ENCODE results near the gene CD80.
A peak's percentile ranks its signal among the peaks of the same experiment; 100 is the strongest.
"Not testable (repeated sequence)": the region's sequence is repeated elsewhere in the genome, so short reads cannot be mapped to it uniquely, and the experiment has no call there.

CD80 gene

GRCh38 chr3:119559441-119559963 is at the start of gene CD80:
Gene CD80, minus strand, starts transcription at chr3:119559614. Its CDS starts 1,886 bp downstream, at chr3:119557728.
- DNase-seq (ENCODE audit: low read depth in 2 of 2): peak in 1 of 2 donors; percentile 13

DNA sequence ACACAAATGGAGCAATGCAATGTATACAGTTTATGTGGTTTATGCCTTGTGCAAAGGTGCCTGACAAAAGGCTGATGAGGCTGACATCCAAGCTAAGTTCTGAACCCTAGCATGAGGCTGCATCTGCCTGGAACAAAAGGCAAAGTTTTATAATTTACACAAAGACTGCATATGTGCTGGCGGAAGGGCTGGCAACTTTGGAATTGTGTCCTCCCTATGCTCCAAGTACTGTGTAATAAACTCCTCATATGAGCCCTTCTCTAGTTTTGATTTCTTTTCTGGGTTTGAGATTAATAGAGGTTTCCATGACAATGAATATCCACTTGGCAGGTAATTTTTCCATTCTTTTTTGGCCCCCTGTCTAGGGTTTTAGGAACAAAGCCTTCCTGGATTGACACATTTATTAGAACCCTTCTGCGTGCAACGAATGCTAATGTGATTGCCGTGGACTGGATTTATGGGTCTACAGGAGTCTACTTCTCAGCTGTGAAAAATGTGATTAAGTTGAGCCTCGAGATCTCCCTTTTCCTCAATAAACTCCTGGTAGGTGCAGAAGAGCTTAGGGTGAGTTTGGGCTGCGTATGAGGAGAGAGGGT is 49.1 kb upstream of the CD80 start:
- no peak for DNase-seq (ENCODE audit: low read depth in 2 of 2)

DNA sequence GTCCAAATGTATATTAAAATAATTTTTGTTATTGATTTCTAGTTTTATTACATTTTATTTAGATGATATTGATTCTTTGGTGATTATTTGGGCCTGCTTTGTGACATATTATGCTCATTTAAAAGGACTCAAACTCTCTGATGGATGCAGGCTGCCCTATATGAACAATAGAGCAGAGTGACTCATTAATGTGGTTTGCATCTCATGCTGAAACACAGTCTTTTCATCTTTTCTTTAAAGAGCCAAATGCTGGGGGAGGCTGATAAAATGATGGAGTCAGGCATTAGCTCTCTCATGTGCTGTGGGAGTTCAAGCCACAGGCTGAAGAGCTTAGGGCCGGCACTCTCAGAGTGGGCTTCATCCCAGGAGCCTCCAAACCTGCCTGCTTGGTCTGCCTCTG is 45.5 kb upstream of the CD80 start:
- no peak for DNase-seq (ENCODE audit: low read depth in 2 of 2)

DNA sequence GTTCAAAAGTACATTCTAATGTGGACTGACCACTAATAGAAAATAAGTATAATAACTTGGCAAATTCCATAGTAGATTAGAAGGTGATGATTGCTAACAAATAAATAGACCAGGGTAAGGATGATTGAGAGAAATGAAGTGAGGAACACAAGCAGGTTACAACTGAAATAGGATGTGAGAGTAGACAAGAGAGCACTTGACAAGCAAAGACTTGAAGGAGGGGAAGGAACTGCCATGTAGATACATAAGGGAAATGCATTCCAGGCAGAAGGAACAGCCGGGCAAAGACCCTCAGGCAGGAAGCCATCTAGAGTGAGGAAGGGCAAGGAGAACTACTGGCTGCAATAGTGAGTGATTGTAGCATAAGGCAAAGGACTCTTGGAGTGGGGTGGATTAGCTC is 43.3 kb upstream of the CD80 start:
- DNase-seq (ENCODE audit: low read depth in 2 of 2): no peak

- DNase-seq (ENCODE audit: low read depth in 2 of 2): no peak
Measured at GRCh38 chr3:119601154-119601553, 41.7 kb upstream of the CD80 start.

DNA sequence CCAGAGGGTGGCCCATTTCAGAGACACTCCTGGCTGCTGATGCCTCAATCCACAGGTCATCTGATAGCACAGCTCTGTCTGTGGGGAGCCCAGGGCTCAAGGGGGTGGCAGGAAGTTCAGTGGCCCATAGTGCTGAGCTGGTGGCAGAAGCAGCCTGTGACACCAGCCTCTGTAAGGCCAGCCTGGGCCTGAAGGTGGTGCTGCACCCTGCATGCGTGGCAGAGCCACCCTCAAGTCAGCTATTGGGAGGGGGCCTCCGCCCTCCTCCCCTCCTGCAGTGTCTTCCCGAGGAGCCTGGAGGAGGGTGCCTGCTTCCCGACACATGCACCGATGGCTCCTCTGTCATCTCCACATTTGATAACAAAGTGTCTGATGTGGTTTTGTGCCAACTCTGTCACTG is 41.3 kb upstream of the CD80 start:
- DNase-seq (ENCODE audit: low read depth in 2 of 2): no peak

DNA sequence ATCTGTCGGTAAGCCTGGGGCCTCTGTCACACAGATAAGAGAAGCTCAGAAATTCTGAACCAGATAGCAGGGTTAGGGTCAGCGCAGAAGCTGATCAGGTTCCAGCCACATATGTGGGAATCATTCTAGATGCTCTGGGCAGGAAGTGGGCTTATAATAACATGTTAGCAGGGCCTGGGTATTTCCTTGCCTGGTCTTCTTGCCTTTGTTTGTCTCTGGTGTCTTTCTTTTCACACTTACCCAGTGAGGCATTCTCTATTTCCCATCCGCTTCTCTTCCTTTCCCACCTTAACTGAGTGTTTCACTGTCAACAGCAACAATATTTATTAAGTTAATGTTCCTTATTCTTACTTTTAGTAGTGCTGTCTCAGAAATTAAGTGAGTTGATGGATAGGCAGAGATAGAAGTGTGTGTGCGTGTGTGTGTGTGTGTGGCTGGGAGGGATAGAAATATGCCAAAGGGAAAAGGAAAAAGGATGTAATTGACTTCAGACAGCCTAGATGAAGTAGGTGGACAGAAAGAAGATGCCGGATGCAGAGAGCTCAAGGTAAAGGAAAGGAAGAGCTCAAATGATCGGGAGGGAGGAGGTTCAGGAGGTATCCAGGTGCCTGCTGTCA is 40.3 kb upstream of the CD80 start:
- DNase-seq (ENCODE audit: low read depth in 2 of 2): no peak

- no peak for DNase-seq (ENCODE audit: low read depth in 2 of 2)
Measured at GRCh38 chr3:119598410-119599098, 39.1 kb upstream of the CD80 start.

DNA sequence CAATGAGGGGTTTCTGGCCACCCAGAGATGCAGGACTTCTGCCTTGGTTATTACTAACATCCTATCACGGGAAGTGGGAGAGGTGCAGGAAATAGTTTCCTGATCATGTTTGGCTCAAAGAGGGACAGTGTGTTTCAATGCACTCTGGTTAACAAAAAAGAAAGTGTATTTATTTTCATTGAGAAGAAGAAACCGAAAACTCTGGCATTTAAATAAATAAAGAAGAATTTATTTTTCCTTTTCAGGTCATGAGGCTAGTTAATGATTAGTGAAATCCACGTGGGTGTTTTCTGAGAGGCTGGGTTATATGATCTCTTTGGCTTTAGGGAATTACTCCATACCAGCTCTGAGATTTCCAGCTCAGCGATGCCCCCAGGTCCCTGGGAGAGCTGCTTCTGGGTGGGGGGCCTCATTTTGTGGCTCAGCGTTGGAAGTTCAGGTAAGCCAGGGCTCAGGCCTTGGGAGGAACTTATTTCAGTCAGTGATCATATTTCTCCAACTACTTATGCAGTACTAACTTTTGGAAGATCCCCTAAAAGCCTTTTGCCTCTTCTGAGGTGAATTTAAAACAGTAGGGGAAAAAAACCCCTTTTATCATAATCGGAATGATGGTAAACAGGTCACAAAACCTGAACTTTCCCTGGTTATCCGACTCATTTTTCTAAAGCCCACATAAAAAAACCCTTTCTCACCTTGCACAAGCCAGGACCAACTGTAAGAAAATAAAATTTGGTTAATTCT is 38.3 kb upstream of the CD80 start, which contains the start of gene PLA1A:
Gene PLA1A (plus strand): TSS at position 338 of the 741 bp plus-strand sequence. CDS start 29 bp downstream, at position 367.
- no peak for DNase-seq (ENCODE audit: low read depth in 2 of 2)

DNA sequence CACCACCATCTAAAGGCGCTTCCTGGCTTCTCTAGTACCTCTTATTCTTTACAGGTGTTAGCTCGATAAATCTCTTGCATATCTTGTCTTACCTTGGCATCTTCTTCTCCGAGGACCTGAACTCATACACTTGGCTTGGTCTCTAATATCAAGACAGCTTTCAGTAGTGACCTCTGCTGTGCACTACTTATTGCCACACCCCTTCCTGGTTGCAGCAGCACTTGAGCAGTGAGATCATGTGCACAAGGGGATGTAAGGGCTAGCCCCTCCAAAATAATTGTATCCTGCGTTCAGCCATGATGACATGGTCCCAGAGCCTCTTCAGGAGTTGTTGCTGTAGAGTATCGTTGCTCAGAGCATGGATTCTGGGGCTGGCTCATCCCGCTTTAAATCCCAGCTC is 37.0 kb upstream of the CD80 start:
- DNase-seq (ENCODE audit: low read depth in 2 of 2): no peak

DNA sequence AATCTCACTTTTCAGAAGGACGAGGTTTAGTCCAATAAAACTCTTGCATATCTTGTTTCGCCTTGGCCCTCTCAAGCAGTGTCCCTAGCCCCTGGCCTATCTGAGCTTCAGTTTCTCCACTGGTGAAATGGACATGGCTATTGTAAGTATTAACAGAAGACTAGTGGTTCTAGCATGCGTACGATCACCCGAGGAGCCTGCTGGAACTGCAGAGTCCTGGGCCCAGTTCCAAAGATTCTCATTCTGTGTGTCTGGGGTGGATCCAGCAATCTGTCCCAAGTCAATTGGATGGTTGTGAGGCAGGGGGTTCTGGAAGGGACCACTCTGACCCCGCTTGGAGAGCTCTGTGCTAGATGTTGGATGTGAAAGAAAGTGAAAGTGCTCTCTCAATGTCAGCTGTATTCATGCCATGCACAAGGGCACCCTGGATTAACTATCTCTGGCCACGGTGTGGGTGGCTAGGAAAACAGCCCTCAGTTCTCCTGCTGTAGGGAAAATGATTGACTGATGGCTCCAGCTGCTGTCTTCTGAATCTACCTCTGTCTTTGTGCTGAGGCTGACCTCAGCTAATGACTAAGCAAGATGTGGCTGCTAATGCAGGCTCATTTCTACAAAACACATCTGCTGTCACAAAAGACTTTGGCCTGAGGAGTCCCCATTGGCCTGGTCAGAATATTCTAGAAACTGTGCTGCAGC is 36.4 kb upstream of the CD80 start:
- DNase-seq (ENCODE audit: low read depth in 2 of 2): no peak

DNA sequence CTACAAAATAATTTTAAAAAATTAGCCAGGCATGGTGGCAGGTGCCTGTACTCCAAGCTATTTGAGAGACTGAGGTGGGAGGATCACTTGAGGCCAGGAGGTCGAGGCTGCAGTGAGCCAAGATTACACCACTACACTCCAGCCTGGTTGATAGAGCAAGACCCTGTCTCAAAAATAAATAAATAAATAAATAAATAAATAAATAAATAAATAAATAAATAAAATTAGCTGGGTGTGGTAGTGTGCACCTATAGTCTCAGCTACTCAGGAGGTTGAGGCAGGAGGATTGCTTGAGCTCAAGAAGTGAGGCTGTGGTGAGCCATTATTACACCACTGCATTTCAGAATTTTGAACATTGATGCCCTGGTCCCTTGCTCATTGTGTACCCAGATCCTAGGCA is 35.5 kb upstream of the CD80 start:
- not testable (repeated sequence) for DNase-seq (ENCODE audit: low read depth in 2 of 2)

- DNase-seq (ENCODE audit: low read depth in 2 of 2): no peak
Measured at GRCh38 chr3:119594066-119594465, 34.7 kb upstream of the CD80 start.

DNA sequence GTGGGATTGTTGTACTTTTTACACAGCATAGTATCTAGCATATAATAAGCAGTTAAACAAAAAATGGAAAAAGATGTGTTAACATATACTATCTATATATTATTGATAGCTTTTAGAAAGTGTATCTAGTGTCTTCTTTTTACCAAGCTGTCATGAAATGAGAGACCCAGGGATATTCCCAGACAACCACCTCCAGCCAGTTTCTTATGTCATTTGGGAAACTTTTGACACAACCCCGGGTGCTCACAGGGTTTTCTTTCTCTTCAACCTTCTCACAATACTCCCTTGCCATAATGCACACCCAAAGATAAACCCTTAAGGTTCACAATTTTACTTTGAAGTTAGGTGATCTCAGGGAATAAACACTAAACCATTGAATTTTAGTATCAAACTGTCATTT is 33.4 kb upstream of the CD80 start:
- DNase-seq (ENCODE audit: low read depth in 2 of 2): no peak

GRCh38 chr3:119590706-119591105 is 31.3 kb upstream of the CD80 start:
- DNase-seq (ENCODE audit: low read depth in 2 of 2): no peak

DNA sequence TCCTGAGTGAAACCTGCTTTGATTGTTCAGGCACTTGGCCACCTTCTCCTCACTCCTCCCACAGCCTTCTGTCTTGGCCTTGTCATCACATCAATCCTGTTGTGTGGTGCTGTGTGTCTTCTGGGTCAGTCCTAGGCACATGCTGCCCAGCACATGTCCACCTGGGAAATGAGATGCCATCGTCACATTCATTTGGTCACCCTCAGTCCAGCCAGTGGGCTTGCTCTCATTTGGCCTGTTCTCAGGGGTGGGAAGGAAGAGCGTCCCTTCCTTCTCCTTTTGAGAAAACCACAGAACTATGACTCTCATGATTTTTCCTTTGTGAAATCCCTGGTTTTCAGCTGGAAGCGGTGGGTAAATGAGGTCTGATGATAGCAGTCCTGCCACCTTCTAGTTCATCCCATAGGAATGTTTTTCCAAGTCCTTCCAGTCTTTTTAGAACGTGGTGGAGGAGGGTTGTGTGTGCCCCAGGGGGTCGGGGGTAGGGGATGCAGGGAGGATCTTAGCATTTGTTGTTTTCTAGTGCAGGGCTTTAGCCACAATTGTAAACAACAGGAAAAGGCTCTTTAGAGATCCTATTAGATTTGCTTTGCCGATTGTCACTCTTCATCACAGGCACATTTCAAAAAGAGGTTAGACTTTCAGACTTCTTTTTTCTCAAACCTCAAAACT is 29.8 kb upstream of the CD80 start:
- DNase-seq (ENCODE audit: low read depth in 2 of 2): no peak

DNA sequence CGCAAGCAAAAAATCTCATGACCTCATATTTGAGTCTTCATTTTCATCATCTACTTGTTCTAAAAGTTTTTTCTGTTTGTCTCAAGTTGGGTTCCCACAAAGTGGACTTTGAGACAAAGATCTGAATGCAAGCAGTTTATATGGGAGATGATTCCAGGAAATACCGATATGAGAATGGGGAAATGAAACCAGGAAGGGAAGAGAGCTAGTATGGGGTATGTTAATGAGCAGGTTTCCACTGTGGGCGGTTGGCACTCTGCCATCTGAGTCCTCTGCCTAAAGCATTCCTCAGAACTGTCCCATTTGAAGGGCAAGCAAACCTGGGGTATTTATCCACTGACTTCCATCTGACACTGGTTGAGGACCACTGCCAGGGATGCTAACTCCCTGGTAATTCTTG is 28.7 kb upstream of the CD80 start:
- no peak for DNase-seq (ENCODE audit: low read depth in 2 of 2)

- no peak for DNase-seq (ENCODE audit: low read depth in 2 of 2)
Measured at GRCh38 chr3:119586733-119587172, 27.3 kb upstream of the CD80 start.

DNA sequence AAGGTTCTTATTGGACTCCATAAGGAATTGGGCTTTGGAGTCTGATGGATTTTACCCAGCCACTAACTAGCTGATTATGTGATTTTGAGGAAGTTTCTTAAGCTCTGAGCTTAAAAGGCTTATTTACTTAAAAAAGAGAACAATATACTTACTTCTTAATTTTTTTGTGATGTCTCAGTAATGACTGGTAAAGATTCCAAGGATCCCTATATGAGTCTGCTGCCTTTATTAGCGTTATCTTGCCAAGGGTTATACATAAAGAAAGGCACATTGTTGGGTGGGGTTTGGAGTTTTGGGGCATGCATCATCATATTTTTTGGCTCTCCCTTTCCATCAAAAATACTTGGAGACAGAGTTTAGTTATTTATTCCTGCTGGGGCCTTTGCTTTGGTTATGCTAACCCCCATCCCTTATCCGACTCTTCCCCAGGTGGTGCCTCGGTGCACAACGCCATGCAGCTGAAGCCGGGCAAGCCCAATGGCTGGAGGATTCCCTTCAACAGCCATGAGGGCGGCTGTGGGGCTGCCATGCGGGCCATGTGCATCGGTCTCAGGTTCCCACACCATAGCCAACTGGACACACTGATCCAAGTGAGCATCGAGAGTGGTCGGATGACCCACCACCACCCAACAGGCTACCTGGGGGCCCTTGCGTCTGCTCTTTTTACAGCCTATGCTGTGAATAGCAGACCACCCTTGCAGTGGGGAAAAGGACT is 26.6 kb upstream of the CD80 start:
- DNase-seq (ENCODE audit: low read depth in 2 of 2): no peak

- no peak for DNase-seq (ENCODE audit: low read depth in 2 of 2)
Measured at GRCh38 chr3:119585208-119585607, 25.8 kb upstream of the CD80 start.

Measured in stimulated activated CD8-positive, alpha-beta memory T cell treated with anti-CD3 and anti-CD28 coated beads, Interleukin-2, amount 100 ng/mL, for 1 hour (primary cell).